ENCODE measurements around the gene MTTP. TPM values are rescaled to one million over a fixed set of nuclear protein-coding genes. Genes with fewer than 3 reads are reported as not detected.

MTTP gene
- total RNA-seq, 2 experiments from 2014 or later = 0.25 to 0.57 TPM

DNA sequence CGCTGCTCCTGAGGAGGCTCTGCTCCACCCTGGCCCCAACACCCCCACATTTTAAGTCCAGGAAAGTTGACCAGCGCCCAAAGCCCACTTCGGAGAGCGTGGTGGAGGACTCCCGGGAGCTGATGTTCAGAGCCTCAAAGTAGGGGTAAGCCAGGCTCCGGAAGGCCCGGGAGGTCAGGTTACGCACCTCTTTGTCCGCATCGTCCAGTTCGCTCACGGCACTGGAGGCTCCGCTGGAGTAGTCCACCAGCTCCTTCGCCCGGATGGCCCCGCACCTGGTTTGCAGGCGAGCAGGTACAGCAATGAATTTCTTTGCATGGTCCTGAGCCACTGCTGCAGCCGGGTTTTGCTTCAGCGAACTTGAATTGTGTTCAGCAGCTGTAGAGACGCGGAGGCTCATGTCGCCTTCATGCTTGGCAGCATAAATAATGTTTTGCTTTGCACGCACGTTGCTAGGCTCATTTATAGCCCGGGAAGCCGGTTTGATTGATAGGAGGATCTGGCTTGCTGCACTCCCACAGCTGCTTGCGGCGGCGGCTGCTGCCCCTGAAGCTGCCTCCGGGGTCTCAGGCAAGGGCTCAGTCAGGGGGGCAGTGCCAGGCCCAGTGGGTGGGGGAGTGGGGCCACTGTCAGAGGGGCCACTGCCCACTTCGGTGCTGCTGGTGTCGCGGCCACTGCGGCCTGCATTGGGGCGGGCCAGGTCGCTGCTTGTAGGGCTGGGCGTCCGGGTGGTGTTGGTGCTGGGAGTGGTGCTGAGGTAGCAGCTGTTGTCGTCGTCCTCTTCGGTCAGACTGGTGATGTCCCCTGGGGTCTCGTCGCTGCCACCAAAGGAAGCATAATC is 78.2 kb downstream of the MTTP start:
- ChIA-PET CTCF (ENCODE audit: unreplicated experiment) (no interaction called here), POLR2A (no interaction called here)
- Histone ChIP-seq H3K4me2 (ENCODE audit: low read length) (no peak overlapping the region), H3K36me3 (ENCODE audit: insufficient read depth, low read length) (no peaks in the 10 kb centered on the region), H3K9me3 (ENCODE audit: low read length) (no peaks in the 10 kb centered on the region), H3K79me2 (ENCODE audit: insufficient read depth, low read depth, low read length) (no peaks in the 10 kb centered on the region), H3K4me1 (ENCODE audit: insufficient read depth, low read length, poor library complexity, severe bottlenecking) (no peaks in the 10 kb centered on the region), H2AFZ (ENCODE audit: low read length) (no peak overlapping the region), H3K27ac (ENCODE audit: low read depth, low read length, poor library complexity, severe bottlenecking) (no peak overlapping the region), H3K9me2 (ENCODE audit: insufficient read depth, low read length) (no peaks in the 10 kb centered on the region), H4K20me1 (ENCODE audit: insufficient read depth, low read length) (no peaks in the 10 kb centered on the region), H3K4me3 (ENCODE audit: low read depth, low read length, poor library complexity, severe bottlenecking) (no peak overlapping the region)
- intact Hi-C loops (cut with micrococcal nuclease; ENCODE audit: unreplicated experiment) = no loop called here
- BruUV-seq (replicated peaks) = no TSS peak
- no peak for TF ChIP-seq EZH2phosphoT487 (IDR thresholded peaks at IDR 0.05; ENCODE audit: borderline replicate concordance, low read depth, low read length)
- TF ChIP-seq, protein P1, sequence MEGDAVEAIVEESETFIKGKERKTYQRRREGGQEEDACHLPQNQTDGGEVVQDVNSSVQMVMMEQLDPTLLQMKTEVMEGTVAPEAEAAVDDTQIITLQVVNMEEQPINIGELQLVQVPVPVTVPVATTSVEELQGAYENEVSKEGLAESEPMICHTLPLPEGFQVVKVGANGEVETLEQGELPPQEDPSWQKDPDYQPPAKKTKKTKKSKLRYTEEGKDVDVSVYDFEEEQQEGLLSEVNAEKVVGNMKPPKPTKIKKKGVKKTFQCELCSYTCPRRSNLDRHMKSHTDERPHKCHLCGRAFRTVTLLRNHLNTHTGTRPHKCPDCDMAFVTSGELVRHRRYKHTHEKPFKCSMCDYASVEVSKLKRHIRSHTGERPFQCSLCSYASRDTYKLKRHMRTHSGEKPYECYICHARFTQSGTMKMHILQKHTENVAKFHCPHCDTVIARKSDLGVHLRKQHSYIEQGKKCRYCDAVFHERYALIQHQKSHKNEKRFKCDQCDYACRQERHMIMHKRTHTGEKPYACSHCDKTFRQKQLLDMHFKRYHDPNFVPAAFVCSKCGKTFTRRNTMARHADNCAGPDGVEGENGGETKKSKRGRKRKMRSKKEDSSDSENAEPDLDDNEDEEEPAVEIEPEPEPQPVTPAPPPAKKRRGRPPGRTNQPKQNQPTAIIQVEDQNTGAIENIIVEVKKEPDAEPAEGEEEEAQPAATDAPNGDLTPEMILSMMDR (conservative IDR thresholded peaks at IDR 0.05; ENCODE audit: low read length) = no peak
- no peak for DNase-seq (ENCODE audit: low spot score)

DNA sequence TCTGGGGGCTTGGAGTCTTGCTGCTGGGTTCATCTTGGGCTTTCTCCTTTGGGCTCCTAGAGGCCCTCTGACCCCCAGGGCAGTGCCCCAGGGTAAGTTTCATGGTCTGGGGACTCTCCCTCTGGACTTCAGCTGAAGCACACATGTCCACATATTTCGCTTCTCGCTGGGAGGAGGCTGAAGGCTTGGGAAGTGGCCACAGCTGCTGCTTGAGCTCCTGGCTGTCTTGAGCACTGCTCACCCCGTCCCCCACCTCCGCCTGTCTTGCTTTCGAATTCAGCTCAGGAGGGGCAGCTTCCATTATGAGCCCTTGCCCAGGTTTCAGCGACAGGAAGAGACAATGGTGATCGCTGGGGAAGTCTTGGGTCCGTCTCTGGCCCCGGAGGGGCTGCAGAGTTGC is 79.3 kb downstream of the MTTP start:
- no peaks in the 10 kb centered on the region for H4K20me1 ChIP-seq (ENCODE audit: insufficient read depth, low read length)
- no peak overlapping the region for H3K4me2 ChIP-seq (ENCODE audit: low read length)
- no peaks in the 10 kb centered on the region for H3K9me2 ChIP-seq (ENCODE audit: insufficient read depth, low read length)
- intact Hi-C loops (cut with micrococcal nuclease; ENCODE audit: unreplicated experiment) = no loop called here
- no peaks in the 10 kb centered on the region for H3K36me3 ChIP-seq (ENCODE audit: insufficient read depth, low read length)
- no peak overlapping the region for H2AFZ ChIP-seq (ENCODE audit: low read length)
- DNase-seq (ENCODE audit: low spot score) = no peak
- H3K4me1 ChIP-seq (ENCODE audit: insufficient read depth, low read length, poor library complexity, severe bottlenecking) = no peaks in the 10 kb centered on the region
- H3K9me3 ChIP-seq (ENCODE audit: low read length) = no peaks in the 10 kb centered on the region
- ChIA-PET POLR2A (no interaction called here), CTCF (ENCODE audit: unreplicated experiment) (no interaction called here)
- H3K27ac ChIP-seq (ENCODE audit: low read depth, low read length, poor library complexity, severe bottlenecking) = no peak overlapping the region
- TF ChIP-seq, protein P1 (conservative IDR thresholded peaks at IDR 0.05; ENCODE audit: low read length) = no peak
- TF ChIP-seq EZH2phosphoT487 (IDR thresholded peaks at IDR 0.05; ENCODE audit: borderline replicate concordance, low read depth, low read length) = no peak
- H3K79me2 ChIP-seq (ENCODE audit: insufficient read depth, low read depth, low read length) = no peaks in the 10 kb centered on the region
- no TSS peak for BruUV-seq (replicated peaks)
- H3K4me3 ChIP-seq (ENCODE audit: low read depth, low read length, poor library complexity, severe bottlenecking) = no peak overlapping the region

DNA sequence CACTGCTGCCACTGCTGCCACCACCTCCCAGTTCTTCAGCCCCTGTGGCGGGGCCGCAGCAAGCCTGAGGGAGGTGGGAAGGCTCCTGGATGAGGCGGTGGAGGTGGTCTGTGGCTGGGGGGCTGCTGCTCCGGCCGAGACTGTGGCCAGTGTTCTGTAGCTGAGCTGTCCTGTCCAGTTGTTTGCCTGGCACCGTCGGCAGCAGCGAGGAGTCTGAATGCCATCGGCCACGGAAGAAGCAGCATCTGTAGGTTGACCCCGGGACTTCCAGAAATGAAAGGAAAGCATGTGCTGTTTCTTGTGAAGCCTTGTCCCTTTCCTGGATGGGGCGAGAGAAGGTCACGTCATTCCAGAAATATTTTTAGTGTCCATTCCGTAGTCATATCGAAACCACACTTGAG is 79.7 kb downstream of the MTTP start:
- BruUV-seq (replicated peaks) = no TSS peak
- H3K4me1 ChIP-seq (ENCODE audit: insufficient read depth, low read length, poor library complexity, severe bottlenecking) = no peaks in the 10 kb centered on the region
- intact Hi-C loops (cut with micrococcal nuclease; ENCODE audit: unreplicated experiment) = no loop called here
- no peak overlapping the region for H3K27ac ChIP-seq (ENCODE audit: low read depth, low read length, poor library complexity, severe bottlenecking)
- H3K36me3 ChIP-seq (ENCODE audit: insufficient read depth, low read length) = no peaks in the 10 kb centered on the region
- H3K4me2 ChIP-seq (ENCODE audit: low read length) = no peak overlapping the region
- H3K79me2 ChIP-seq (ENCODE audit: insufficient read depth, low read depth, low read length) = no peaks in the 10 kb centered on the region
- ChIA-PET CTCF (ENCODE audit: unreplicated experiment) (no interaction called here), POLR2A (no interaction called here)
- DNase-seq (ENCODE audit: low spot score) = no peak
- H2AFZ ChIP-seq (ENCODE audit: low read length) = no peak overlapping the region
- no peaks in the 10 kb centered on the region for H3K9me3 ChIP-seq (ENCODE audit: low read length)
- no peaks in the 10 kb centered on the region for H3K9me2 ChIP-seq (ENCODE audit: insufficient read depth, low read length)
- H4K20me1 ChIP-seq (ENCODE audit: insufficient read depth, low read length) = no peaks in the 10 kb centered on the region
- TF ChIP-seq, protein P1 (conservative IDR thresholded peaks at IDR 0.05; ENCODE audit: low read length) = no peak
- H3K4me3 ChIP-seq (ENCODE audit: low read depth, low read length, poor library complexity, severe bottlenecking) = no peak overlapping the region

All from OCI-LY7 (cell line).